Measurements from ENCODE around the gene GHSR.

GHSR gene

GRCh38 chr3:172437713-172438112 is 10.5 kb downstream of the GHSR start:
- no peak for DNase-seq

DNA sequence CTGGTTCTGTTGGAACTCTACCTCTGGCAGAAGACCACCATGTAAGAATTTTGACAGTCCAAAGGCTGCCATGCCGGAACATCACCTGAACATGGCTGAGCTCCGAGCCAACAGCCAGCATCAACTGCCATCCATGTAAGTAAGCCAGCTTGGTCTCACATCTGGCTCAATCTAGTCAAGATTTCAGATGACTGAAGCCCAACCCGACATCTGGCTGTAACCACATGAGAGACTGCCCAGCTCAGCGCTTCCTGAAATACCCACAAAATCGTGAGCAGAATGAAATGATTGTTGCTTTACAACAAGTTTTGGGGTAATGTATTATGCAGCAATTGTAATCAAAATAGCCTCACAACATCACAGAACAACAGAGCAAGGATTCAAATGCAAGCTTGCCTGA is 32.9 kb downstream of the GHSR start:
- no peak for DNase-seq

GRCh38 chr3:172411478-172411947 is 36.7 kb downstream of the GHSR start:
- DNase-seq: no peak

DNA sequence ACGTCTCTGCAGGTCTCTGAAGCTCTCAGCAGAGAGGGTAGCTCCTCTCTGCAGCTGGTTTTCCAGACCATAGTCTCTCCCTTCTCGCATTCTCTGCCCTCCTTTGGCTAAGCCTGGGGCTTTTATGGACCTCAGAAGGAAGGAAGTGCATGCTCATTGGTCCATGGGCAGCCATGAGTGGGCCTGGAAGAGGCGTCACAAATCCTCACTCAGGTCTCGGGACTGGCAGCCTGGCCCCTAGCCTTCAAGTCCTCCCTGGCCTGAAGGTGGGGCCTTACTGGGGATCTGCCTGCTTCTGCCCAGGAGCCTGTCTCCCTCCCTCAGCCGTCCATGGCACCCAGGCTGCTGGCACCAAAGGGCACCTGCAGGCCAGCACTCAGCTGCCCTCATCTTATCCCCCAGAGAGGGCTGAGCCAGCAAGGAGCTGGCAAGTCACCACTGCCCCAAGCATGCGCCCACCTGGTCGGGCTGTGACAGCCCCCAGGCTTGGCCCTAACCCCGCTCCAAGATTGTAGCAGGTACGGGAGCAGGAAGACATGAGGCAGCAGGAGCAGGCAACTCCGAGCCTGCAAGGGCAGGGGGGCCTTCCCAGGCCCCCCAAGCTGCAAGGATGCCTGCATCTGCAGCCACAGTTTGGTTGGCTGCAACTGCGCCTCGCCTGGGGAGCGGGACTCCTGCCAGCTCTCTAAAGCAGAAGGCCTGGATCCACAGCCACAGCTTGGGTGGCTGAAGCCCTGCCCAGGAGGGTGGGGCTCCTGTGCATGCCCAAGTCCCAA is 37.4 kb downstream of the GHSR start:
- no peak for DNase-seq

DNA sequence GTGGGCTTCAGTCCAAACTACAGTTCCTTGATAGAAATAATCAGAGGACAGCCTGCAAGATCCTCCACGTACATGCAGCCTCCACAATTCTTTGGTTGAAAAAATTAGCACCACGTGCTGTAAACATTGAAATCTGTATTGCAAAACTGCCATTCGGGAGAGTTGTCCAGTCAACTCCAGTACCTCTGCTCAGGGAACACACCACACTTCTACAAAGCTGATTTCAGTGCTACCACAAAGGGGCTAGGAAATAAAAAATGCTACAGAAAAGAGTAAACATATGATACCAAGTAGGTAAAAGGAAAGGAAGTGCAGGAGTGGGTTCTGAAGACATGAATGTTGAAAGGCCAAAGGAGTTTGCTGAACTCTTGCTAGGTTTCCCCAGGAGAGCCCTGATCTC is 40.4 kb downstream of the GHSR start:
- DNase-seq: no peak

DNA sequence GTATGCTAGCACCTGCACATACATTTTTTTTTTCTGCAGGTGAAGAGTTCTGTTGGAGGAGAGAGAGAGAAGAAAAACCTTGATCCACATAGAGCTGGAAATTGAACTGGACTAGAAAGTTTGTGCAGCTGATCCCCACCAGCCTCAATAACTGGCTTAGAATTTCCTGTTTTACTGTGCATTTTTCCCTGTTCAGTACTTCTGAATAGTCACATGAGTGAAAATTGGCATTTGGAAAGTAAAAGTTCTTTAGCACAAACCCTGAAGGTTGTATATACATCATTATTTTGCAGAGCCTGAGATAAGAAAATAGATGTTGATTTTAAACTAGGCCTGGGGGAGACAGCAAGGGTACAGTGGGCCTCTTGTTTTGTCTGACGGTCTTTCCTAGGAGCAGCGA is 42.3 kb downstream of the GHSR start:
- DNase-seq: no peak

DNA sequence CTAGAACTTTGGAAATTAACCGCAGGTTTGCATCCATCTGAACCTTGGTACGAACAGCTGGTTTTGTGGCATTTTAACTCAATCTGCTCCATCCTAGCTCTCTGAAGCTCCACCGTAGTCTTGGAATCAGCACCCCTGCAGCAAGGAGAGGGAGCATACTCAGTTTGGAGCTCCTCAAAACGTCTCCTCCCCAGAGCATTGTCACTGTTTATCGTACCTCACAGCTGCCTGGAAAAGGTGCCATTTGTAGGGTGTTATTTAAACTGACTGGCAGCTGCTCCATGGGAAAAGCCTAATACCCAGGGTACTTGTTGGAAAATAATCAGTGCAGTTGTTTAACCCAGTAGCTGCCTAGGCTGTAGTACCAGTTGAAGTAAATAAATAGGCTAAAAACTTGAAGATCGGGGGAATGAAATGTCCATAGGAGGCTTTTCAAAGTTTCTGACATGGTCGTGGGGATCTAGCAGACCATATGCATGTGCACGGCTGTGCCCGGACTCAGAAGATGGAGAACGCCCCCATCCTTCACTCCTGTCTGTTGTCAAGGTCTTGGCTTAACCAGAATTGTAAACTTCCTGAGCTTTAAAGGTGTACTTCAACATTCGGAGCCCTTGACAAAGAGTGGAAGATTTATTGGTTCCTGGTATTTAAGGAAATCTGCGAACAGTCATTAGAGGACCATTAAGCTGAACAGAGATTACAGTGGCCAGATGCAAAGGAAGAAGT is 43.9 kb downstream of the GHSR start:
- DNase-seq: no peak

- no peak for DNase-seq
Measured at GRCh38 chr3:172402892-172403643, 45.2 kb downstream of the GHSR start.

DNA sequence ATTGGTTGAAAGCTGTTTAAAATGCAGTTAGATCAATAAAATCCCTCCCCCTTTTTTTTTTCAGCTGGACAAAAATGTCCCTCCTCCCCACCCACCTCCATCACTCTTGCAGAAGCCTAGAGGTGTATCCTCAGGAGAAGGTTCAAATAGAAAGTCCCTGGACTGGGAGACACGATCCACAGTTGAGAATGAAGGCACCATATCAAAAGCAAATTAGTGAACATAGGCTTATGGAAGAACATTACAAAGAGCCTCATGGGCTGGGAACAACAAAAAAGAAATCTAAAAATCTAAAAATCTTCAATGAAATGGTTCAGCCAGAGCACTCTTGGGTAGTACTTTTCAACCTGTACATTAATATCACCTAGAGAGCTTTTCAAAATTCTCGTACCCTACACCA is 46.2 kb downstream of the GHSR start:
- no peak for DNase-seq

DNA sequence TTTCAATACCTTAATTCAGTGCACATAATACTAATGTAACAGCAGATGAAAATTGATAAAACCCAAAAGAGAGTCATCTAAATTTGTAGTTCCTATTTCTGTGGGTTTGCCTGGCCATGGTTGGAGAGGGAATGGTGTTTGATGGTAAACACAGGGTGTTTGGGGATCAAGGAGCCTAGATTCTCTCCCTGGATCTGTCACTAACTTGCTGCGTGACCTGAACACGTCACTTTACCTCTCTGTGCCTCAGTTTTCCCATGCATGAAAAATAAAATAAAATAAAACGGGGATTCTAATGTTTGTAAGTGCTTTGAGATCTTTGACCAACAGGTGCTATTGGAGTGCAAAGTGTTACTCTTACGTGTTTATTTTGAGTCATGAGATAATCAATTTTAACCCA is 49.8 kb downstream of the GHSR start:
- DNase-seq: no peak

DNA sequence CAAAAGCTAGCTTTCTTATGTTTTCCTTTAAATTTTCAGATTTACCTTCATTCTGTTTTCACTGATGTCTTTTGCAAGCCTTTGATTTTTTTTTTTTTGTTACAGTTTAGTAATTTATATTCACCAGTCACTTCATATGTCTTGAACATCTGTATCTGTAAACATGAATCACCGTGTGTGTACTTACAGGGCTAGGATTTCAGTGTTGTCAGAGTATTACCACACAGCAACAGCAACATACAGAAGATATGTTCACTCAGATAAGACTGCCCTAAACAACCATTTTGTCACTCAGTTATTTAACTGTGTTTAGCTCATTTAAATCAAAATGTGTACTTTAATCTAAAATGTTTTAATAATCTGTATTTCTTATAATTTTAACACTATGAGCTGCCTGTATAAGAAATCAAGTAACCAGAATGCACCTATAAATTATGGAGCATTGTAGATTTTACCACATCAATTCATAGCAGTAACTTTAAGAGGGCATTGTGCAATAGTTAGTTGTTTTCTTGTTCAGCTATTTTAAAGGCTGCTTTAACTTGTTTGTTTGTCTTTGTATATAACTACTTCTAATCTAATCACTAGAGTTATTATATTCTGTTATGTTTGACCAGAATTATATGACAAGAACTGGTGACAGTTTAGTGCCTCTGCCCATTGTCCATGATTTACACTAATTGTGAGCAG is 50.4 kb downstream of the GHSR start:
- DNase-seq: no peak

DNA sequence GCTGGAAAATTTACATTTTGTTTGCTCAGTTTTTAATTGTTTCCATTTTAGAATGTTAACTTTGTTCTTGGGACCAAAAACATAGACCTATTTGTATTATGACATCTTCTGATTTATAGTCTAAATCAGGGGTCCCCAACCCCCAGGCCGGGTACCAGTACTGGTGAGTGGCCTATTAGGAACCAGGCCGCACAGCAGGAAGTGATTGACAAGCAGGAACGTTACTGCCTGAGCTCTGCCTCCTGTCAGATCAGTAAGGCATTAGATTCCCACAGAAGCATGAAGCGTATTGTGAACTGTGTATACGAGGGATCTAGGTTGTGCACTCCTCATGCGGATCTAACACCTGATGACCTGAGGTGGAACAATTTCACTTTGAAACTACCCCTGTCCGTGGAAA is 51.9 kb downstream of the GHSR start:
- no peak for DNase-seq

GRCh38 chr3:172394692-172395091 is 53.6 kb downstream of the GHSR start:
- DNase-seq: no peak
